SK-N-DZ (cell line): Measurements from ENCODE around the gene LLGL2.

Source experiments
- DNase-seq: peaks from one replicate; pipeline ENCODE4 v3.0.0-alpha.2; 2015; ENCODE audit warnings: low spot score

Gene LLGL2

GRCh38 chr17:75549246-75550138, 24.0 kb downstream of the LLGL2 start:
- DNase-seq = no peak

- DNase-seq = no peak
Observed at GRCh38 chr17:75550139-75550465, 24.6 kb downstream of the LLGL2 start.

GRCh38 chr17:75551266-75551665, 25.8 kb downstream of the LLGL2 start:
- no peak for DNase-seq

GRCh38 chr17:75552425-75553294, 27.2 kb downstream of the LLGL2 start:
- no peak for DNase-seq

- no peak for DNase-seq
Observed at GRCh38 chr17:75553295-75554110, 28.0 kb downstream of the LLGL2 start.

GRCh38 chr17:75555679-75556153, 30.2 kb downstream of the LLGL2 start:
- no peak for DNase-seq

- DNase-seq = no peak
Observed at GRCh38 chr17:75557075-75557851, 31.8 kb downstream of the LLGL2 start.

- DNase-seq = no peak
Observed at GRCh38 chr17:75557852-75558665, 32.6 kb downstream of the LLGL2 start.

GRCh38 chr17:75558666-75559530, 33.4 kb downstream of the LLGL2 start:
- no peak for DNase-seq

- DNase-seq = no peak
Observed at GRCh38 chr17:75559958-75560533, 34.5 kb downstream of the LLGL2 start.

- DNase-seq = no peak
Observed at GRCh38 chr17:75561927-75562603, 36.6 kb downstream of the LLGL2 start.

GRCh38 chr17:75563063-75563758, 37.7 kb downstream of the LLGL2 start:
- DNase-seq = no peak

- no peak for DNase-seq
Observed at GRCh38 chr17:75564195-75564594, 38.7 kb downstream of the LLGL2 start.

- no peak for DNase-seq
Observed at GRCh38 chr17:75565066-75565465, 39.6 kb downstream of the LLGL2 start.

GRCh38 chr17:75565618-75566017, 40.1 kb downstream of the LLGL2 start:
- DNase-seq = no peak

GRCh38 chr17:75566416-75566815, 40.9 kb downstream of the LLGL2 start:
- no peak for DNase-seq

- DNase-seq = no peak
Observed at GRCh38 chr17:75566834-75567233, 41.3 kb downstream of the LLGL2 start.
